SK-N-SH (cell line): ENCODE results near the gene RGS7. TPM values are rescaled to one million over a fixed set of nuclear protein-coding genes. Genes with fewer than 3 reads are reported as not detected.
"Not testable (repeated sequence)": the region's sequence is repeated elsewhere in the genome, so short reads cannot be mapped to it uniquely, and the experiment has no call there.

ENCODE experiments used
- CTCF ChIA-PET: fragments of 300-600, 350-600 bp; formaldehyde crosslinking; extraction: SDS; loops from one replicate; lab custom pipeline; 2021; lab: Yijun Ruan, JAX
- POLR2A ChIA-PET: fragments of 350-600 bp; sonication (Branson Sonifier 250); formaldehyde crosslinking; extraction: SDS; loops from one replicate; lab custom pipeline; 2020; ENCODE audit warnings: antibody characterized with exemption, inconsistent platforms; lab: Yijun Ruan, JAX
- DNase-seq: peaks from one replicate; pipeline ENCODE4 v3.0.0; 2012
- H2AFZ ChIP-seq: fragments of 200-600 bp; sonication (generic); 2 replicates; pipeline ENCODE4 v1.8.1; 2016; ENCODE audit warnings: antibody characterized with exemption, mild to moderate bottlenecking, low read depth
- H3F3A ChIP-seq: fragments of 200-600 bp; sonication (generic); replicated peaks from 2 replicates; pipeline ENCODE3; 2016; ENCODE audit warnings: antibody characterized with exemption, mild to moderate bottlenecking; ENCODE audit not compliant: insufficient read depth
- H3K27ac ChIP-seq, 2 experiments: fragments of 200-500 bp in 1 of 2; fragments of 200-600 bp in 1 of 2; sonication (Bioruptor generic) in 1 of 2; sonication (generic), shearing (Covaris generic) in 1 of 2; 2 replicates each; pipeline versions ENCODE4 v1.5.1 to v1.6.1; 2014 to 2016; ENCODE audit warnings: low read depth in 2 of 2, inconsistent platforms in 1 of 2, low read length in 1 of 2, mild to moderate bottlenecking in 1 of 2, mixed read lengths in 1 of 2
- H3K27me3 ChIP-seq: fragments of 200-600 bp; sonication (generic), shearing (Covaris generic); 2 replicates; pipeline ENCODE4 v1.6.1; 2016; ENCODE audit warnings: mixed run types; ENCODE audit not compliant: insufficient read depth
- H3K36me3 ChIP-seq, 2 experiments: fragments of 200-500 bp in 1 of 2; fragments of 200-600 bp in 1 of 2; sonication (Bioruptor generic) in 1 of 2; sonication (generic) in 1 of 2; replicated peaks in 1 of 2; 2 replicates each; pipeline versions ENCODE3 to v1.5.1; 2014 to 2016; ENCODE audit warnings: low read length in 1 of 2, mild to moderate bottlenecking in 1 of 2; ENCODE audit not compliant: insufficient read depth in 2 of 2, control insufficient read depth in 1 of 2
- H3K4me1 ChIP-seq, 2 experiments: fragments of 200-500 bp in 1 of 2; fragments of 200-600 bp in 1 of 2; sonication (Bioruptor generic) in 1 of 2; sonication (generic), shearing (Covaris generic) in 1 of 2; 2 replicates each; pipeline versions ENCODE4 v1.5.1 to v1.6.1; 2014 to 2016; ENCODE audit warnings: low read depth in 1 of 2, low read length in 1 of 2, mixed run types in 1 of 2; ENCODE audit not compliant: insufficient read depth in 2 of 2, control insufficient read depth in 1 of 2
- H3K4me2 ChIP-seq: fragments of 200-600 bp; sonication (generic), shearing (Covaris generic); 2 replicates; pipeline ENCODE4 v1.6.1; 2017; ENCODE audit warnings: mixed run types
- H3K4me3 ChIP-seq, 2 experiments: fragments of 200-500 bp in 1 of 2; fragments of 200-600 bp in 1 of 2; sonication (Bioruptor generic) in 1 of 2; sonication (generic), shearing (Covaris generic) in 1 of 2; 2 replicates each; pipeline versions ENCODE4 v1.5.1 to v1.8.1; 2014 to 2016; ENCODE audit warnings: low read depth in 2 of 2, inconsistent platforms in 1 of 2, low read length in 1 of 2, mild to moderate bottlenecking in 1 of 2, mixed read lengths in 1 of 2, moderate library complexity in 1 of 2
- H3K79me2 ChIP-seq: fragments of 200-600 bp; sonication (generic); 2 replicates; pipeline ENCODE4 v1.8.1; 2017; ENCODE audit warnings: mild to moderate bottlenecking; ENCODE audit not compliant: insufficient read depth
- H3K9ac ChIP-seq: fragments of 200-600 bp; sonication (generic); 2 replicates; pipeline ENCODE4 v1.6.1; 2017; ENCODE audit warnings: mixed run types
- H3K9me2 ChIP-seq: fragments of 200-600 bp; sonication (generic); 2 replicates; pipeline ENCODE4 v1.6.1; 2017; ENCODE audit warnings: mixed run types
- H3K9me3 ChIP-seq: fragments of 200-600 bp; sonication (generic); 2 replicates; pipeline ENCODE4 v1.6.1; 2017; ENCODE audit warnings: mixed run types, mild to moderate bottlenecking, moderate library complexity
- H4K20me1 ChIP-seq: fragments of 200-600 bp; sonication (generic); 2 replicates; pipeline ENCODE4 v1.6.1; 2017; ENCODE audit warnings: mild to moderate bottlenecking, mixed run types; ENCODE audit not compliant: insufficient read depth
- CTCF ChIP-seq: fragments of 200-600 bp; sonication (generic); IDR thresholded peaks from 2 replicates; pipeline ENCODE4 v1.6.1; 2017; ENCODE audit warnings: antibody characterized with exemption, mild to moderate bottlenecking, moderate library complexity
- ELF1 ChIP-seq: IDR thresholded peaks from 2 replicates; pipeline ENCODE4 v1.4.0; 2012
- EP300 ChIP-seq, 2 experiments: IDR thresholded peaks; 2 replicates each; pipeline versions ENCODE4 v1.4.0 to v1.6.1; 2012; ENCODE audit warnings: borderline replicate concordance in 1 of 2, low read depth in 1 of 2, low read length in 1 of 2
- FOXJ3 ChIP-seq: sonication (generic); formaldehyde crosslinking; IDR thresholded peaks from 2 replicates; pipeline ENCODE4 v1.5.1; 2020; ENCODE audit warnings: mild to moderate bottlenecking, missing genetic modification reagents
- GABPA ChIP-seq: IDR thresholded peaks from 2 replicates; pipeline ENCODE4 v1.4.0; 2012; ENCODE audit warnings: low read depth, mild to moderate bottlenecking
- IRF3 ChIP-seq: fragments of 150-350 bp; IDR thresholded peaks from 2 replicates; pipeline ENCODE4 v1.6.1; 2016; ENCODE audit warnings: mild to moderate bottlenecking, low read depth, low read length
- JUND ChIP-seq: IDR thresholded peaks from 2 replicates; pipeline ENCODE4 v1.4.0; 2012
- MEF2A ChIP-seq: IDR thresholded peaks from 2 replicates; pipeline ENCODE4 v1.4.0; 2012; ENCODE audit warnings: low read depth, borderline replicate concordance
- MXI1 ChIP-seq: IDR thresholded peaks from 2 replicates; pipeline ENCODE4 v1.6.1; 2012; ENCODE audit warnings: mild to moderate bottlenecking, low read depth, low read length, improper control_type of control experiment
- PBX3 ChIP-seq: IDR thresholded peaks from 2 replicates; pipeline ENCODE4; 2012
- RAD21 ChIP-seq: IDR thresholded peaks from 2 replicates; pipeline ENCODE4 v1.6.1; 2012; ENCODE audit warnings: mild to moderate bottlenecking, low read length
- SIN3A ChIP-seq: IDR thresholded peaks from 2 replicates; pipeline ENCODE4 v1.6.1; 2012; ENCODE audit warnings: low read depth, mild to moderate bottlenecking, low read length, moderate library complexity, borderline replicate concordance
- TAF1 ChIP-seq: IDR thresholded peaks from 2 replicates; pipeline ENCODE4 v1.6.1; 2012; ENCODE audit warnings: low read depth, mild to moderate bottlenecking, low read length, moderate library complexity, borderline replicate concordance
- TEAD4 ChIP-seq: IDR thresholded peaks from 2 replicates; pipeline ENCODE4 v1.4.0; 2012; ENCODE audit warnings: mild to moderate bottlenecking, borderline replicate concordance; ENCODE audit not compliant: insufficient read depth
- USF1 ChIP-seq: IDR thresholded peaks from 2 replicates; pipeline ENCODE4 v1.4.0; 2012; ENCODE audit warnings: low read depth, borderline replicate concordance
- USF2 ChIP-seq: fragments of 150-350 bp; IDR thresholded peaks from 2 replicates; pipeline ENCODE4 v1.6.1; 2017; ENCODE audit warnings: antibody characterized with exemption, low read length, low read depth, borderline replicate concordance
- WGBS: methylation state at CpG from one replicate; pipeline ENCODE4 v1.1.6; 2017; ENCODE audit warnings: low lambda C conversion rate; 5-methylcytosine and 5-hydroxymethylcytosine counted together
- polyA plus RNA-seq, 3 experiments: library from polyadenylated mRNA; depleted of rRNA; stranded (reverse); fragments of >200 nt; gene quantifications; 2 replicates each; pipeline ENCODE4 v1.2.3, GENCODE V29; 2012

RGS7 gene
- polyA plus RNA-seq, 1 of the 3 experiments (the other 2 are of a cell fraction), result 0.36 TPM

GRCh38 chr1:241166625-241167024 is 190.4 kb downstream of the RGS7 start:
- Histone ChIP-seq H3K4me2 (no peak overlapping the region), H3K4me3 (no peak overlapping the region), H3K9ac (no peak overlapping the region), H3K9me3 (no peaks in the 10 kb centered on the region), H3K27me3 (no peaks in the 10 kb centered on the region), H3K27ac (no peak overlapping the region), H4K20me1 (no peaks in the 10 kb centered on the region), H3K9me2 (no peaks in the 10 kb centered on the region), H3K36me3 (no peaks in the 10 kb centered on the region), H2AFZ (no peak overlapping the region), H3F3A (no peaks in the 10 kb centered on the region), H3K79me2 (no peaks in the 10 kb centered on the region), H3K4me1 (peaks cover 0 to 2% of the 10 kb centered on the region in 2 experiments; a peak in 2 of 4 replicates)
- no peak for DNase-seq
- WGBS, result 27% methylated on average over 1 of the region's 1 CpG
- no peak for TF ChIP-seq MXI1
- ChIA-PET CTCF (no interaction called here), POLR2A (no interaction called here)

- CTCF ChIA-PET, result interaction anchor here (1.4 kb wide), 1 partner anchor 16 kb away, joined by 6 read pairs; no protein-coding TSS in a partner anchor
- H3K27me3 ChIP-seq, H3K27ac ChIP-seq, H3K79me2 ChIP-seq, H3K9ac ChIP-seq, H3K4me2 ChIP-seq, POLR2A ChIA-PET, H3K9me2 ChIP-seq, H4K20me1 ChIP-seq, H3K9me3 ChIP-seq, H3K36me3 ChIP-seq, H2AFZ ChIP-seq, H3F3A ChIP-seq, H3K4me3 ChIP-seq, H3K4me1 ChIP-seq, DNase-seq: not testable (repeated sequence)
- 51% methylated on average over 5 of the region's 5 CpGs for WGBS
Measured at GRCh38 chr1:241165256-241165655, 191.7 kb downstream of the RGS7 start.

- no peaks in the 10 kb centered on the region for H4K20me1 ChIP-seq
- no peak overlapping the region for H3K27ac ChIP-seq
- DNase-seq, result no peak
- H3K4me3 ChIP-seq, result no peak overlapping the region
- WGBS, result 38% methylated on average over 4 of the region's 4 CpGs
- TF ChIP-seq FOXJ3 (CRISPR knock-in tag) (no peak), CTCF (no peak), USF2 (no peak), TEAD4 (no peak), MEF2A (no peak), TAF1 (no peak), PBX3 (no peak), RAD21 (no peak), SIN3A (no peak), EP300 (IDR thresholded peaks at IDR 0.05; ENCODE audit: borderline replicate concordance in 1 of 2, low read depth in 1 of 2, low read length in 1 of 2) (no peak), IRF3 (no peak), GABPA (no peak), JUND (no peak), USF1 (no peak), ELF1 (no peak)
- H3K79me2 ChIP-seq, result no peaks in the 10 kb centered on the region
- H3K4me1 ChIP-seq, result no peaks in the 10 kb centered on the region
- H3K36me3 ChIP-seq, result no peaks in the 10 kb centered on the region
- no peak overlapping the region for H2AFZ ChIP-seq
- no peaks in the 10 kb centered on the region for H3K27me3 ChIP-seq
- ChIA-PET CTCF (interaction anchor here (0.5 to 1.0 kb wide), 3 partner anchors 16 to 413 kb away, joined by 3 to 4 read pairs (median 3); no protein-coding TSS in a partner anchor), POLR2A (no interaction called here)
- no peak overlapping the region for H3K4me2 ChIP-seq
- H3F3A ChIP-seq, result no peaks in the 10 kb centered on the region
- no peaks in the 10 kb centered on the region; the same call in 1 of the 2 replicates for H3K9me3 ChIP-seq
- no peaks in the 10 kb centered on the region for H3K9me2 ChIP-seq
- H3K9ac ChIP-seq, result no peak overlapping the region
Measured at GRCh38 chr1:241163363-241163762, 193.6 kb downstream of the RGS7 start.
